BLaER1 treated with 17β-estradiol and CSF1 and Interleukin-3, amounts not matched to agents 10 nM and 100 nM (cell line): Measurements from ENCODE around the gene PLAAT3.
"Not testable (repeated sequence)": the region's sequence is repeated elsewhere in the genome, so short reads cannot be mapped to it uniquely, and the experiment has no call there.

Experiments
- H3K27ac ChIP-seq, 11 experiments: shearing (Covaris generic); formaldehyde crosslinking; 2 replicates each; pipeline ENCODE4 v1.8.1; 2022
- H3K27me3 ChIP-seq, 11 experiments: shearing (Covaris generic); formaldehyde crosslinking; 2 replicates each; pipeline ENCODE4 v1.8.1; 2022
- H3K36me3 ChIP-seq, 11 experiments: shearing (Covaris generic); formaldehyde crosslinking; 2 replicates each; pipeline ENCODE4 v1.8.1; 2022
- H3K4me1 ChIP-seq, 10 experiments: shearing (Covaris generic); formaldehyde crosslinking; 2 replicates each; pipeline ENCODE4 v1.8.1; 2022
- H3K4me2 ChIP-seq, 11 experiments: shearing (Covaris generic); formaldehyde crosslinking; 2 replicates each; pipeline ENCODE4 v1.8.1; 2022
- H3K4me3 ChIP-seq, 10 experiments: shearing (Covaris generic); formaldehyde crosslinking; 2 replicates each; pipeline ENCODE4 v1.8.1; 2022
- H3K9ac ChIP-seq, 11 experiments: shearing (Covaris generic); formaldehyde crosslinking; 2 replicates each; pipeline ENCODE4 v1.8.1; 2022
- H3K9me3 ChIP-seq, 11 experiments: shearing (Covaris generic); formaldehyde crosslinking; replicated peaks in 1 of 11; 2 replicates each; pipeline ENCODE4 v1.8.1; 2022
- H4K20me1 ChIP-seq, 11 experiments: shearing (Covaris generic); formaldehyde crosslinking; 2 replicates each; pipeline ENCODE4 v1.8.1; 2022
- Cebpa-rat ChIP-seq, 11 experiments: shearing (Covaris generic); IDR thresholded peaks; 2 replicates each; pipeline ENCODE4 v1.8.1; 2022

PLAAT3 gene

DNA sequence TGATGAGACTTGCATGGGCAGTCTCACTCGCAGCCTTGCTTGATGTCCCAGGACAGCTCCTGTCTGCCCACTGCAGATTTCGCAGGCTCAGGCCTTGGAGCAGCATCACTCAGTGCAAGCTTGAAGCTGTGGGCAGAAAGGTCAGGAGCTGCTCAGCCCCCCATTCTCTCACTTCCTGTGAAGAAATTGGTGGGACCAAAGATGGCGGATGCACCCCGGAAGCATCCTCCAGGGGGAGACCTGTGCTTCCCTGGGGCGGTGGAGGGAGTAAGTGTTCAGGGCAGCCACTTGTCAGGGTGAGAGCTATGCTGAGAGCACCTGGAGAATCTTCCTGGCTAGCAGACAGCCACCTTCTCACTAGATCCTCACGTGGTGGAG is 62.4 kb downstream of the PLAAT3 start:
- Histone ChIP-seq H3K9ac (no peak overlapping the region), H3K27ac (no peak overlapping the region), H3K9me3 (no peaks in the 10 kb centered on the region), H3K36me3 (no peaks in the 10 kb centered on the region), H3K27me3 (no peaks in the 10 kb centered on the region), H4K20me1 (no peaks in the 10 kb centered on the region), H3K4me3 (no peak overlapping the region), H3K4me1 (peaks cover 16 to 30% (median 23%) of the 10 kb centered on the region in 10 experiments), H3K4me2 (peak overlapping the region in 2 of 11 experiments; percentile 1 to 10; a peak in 1 of 22 replicates)
- TF ChIP-seq Cebpa-rat (IDR thresholded peaks at IDR 0.05): no peak

DNA sequence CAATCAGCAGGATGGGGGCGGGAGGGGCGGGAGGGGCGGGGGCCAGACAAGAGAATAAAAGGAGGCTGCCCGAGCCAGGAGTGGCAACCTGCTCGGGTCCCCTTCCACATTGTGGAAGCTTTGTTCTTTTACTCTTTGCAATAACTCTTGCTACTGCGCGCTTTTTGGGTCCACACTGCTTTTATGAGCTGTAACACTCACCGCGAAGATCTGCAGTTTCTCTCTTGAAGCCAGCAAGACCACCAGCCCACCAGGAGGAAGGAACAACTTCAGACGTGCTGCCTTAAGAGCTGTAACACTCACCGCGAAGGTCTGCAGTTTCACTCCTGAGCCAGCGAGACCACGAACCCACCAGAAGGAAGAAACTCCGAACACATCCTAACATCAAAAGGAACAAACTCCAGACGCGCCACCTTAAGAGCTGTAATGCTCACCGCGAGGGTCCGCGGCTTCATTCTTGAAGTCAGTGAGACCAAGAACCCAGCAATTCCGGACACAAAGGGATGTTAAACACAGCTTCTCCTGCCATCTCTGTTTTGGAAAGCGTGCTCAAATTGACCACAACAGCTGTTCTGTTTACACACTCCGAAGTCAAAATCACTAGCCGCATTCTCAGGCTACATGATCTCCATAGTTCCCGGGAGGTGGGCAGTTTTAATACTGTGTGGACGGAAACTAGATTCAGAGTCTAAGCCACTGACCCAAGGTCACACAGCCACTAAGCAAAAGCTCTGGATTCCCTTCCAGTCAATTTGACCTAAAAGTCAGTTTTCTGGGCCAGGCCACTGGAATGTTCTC is 62.9 kb downstream of the PLAAT3 start:
- no peak overlapping the region for H3K4me3 ChIP-seq
- no peaks in the 10 kb centered on the region for H3K36me3 ChIP-seq
- H3K27ac ChIP-seq: no peak overlapping the region
- H4K20me1 ChIP-seq: no peaks in the 10 kb centered on the region
- peaks cover 16 to 30% (median 23%) of the 10 kb centered on the region in 10 experiments for H3K4me1 ChIP-seq
- no peaks in the 10 kb centered on the region for H3K27me3 ChIP-seq
- TF ChIP-seq Cebpa-rat (IDR thresholded peaks at IDR 0.05): no peak
- H3K9ac ChIP-seq: no peak overlapping the region
- peak overlapping the region in 2 of 11 experiments; percentile 1 to 10; a peak in 2 of 22 replicates for H3K4me2 ChIP-seq
- no peaks in the 10 kb centered on the region for H3K9me3 ChIP-seq

DNA sequence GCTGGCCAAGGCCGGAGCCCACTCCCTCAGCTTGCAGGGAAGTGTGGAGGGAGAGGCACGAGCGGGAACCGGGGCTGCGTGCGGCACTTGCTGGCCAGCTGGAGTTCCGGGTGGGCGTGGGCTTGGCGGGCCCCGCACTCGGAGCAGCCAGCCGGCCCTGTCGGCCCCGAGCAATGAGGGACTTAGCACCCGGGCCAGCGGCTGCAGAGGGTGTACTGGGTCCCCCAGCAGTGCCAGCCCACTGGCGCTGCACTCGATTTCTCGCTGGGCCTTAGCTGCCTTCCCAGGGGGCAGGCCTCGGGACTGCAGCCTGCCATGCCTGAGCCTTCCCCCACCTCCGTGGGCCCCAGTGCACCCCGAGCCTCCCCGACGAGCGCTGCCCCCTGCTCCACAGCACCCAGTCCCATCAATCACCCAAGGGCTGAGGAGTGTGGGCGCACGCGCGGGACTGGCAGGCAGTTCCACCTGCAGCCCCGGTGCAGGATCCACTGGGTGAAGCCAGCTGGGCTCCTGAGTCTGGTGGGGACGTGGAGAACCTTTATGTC is 64.0 kb downstream of the PLAAT3 start:
- not testable (repeated sequence) for H3K4me2 ChIP-seq, H3K27ac ChIP-seq, H3K4me3 ChIP-seq, H4K20me1 ChIP-seq, H3K27me3 ChIP-seq, H3K9ac ChIP-seq, H3K36me3 ChIP-seq, H3K9me3 ChIP-seq
- peaks cover 16 to 41% (median 32%) of the 10 kb centered on the region in 10 experiments for H3K4me1 ChIP-seq

DNA sequence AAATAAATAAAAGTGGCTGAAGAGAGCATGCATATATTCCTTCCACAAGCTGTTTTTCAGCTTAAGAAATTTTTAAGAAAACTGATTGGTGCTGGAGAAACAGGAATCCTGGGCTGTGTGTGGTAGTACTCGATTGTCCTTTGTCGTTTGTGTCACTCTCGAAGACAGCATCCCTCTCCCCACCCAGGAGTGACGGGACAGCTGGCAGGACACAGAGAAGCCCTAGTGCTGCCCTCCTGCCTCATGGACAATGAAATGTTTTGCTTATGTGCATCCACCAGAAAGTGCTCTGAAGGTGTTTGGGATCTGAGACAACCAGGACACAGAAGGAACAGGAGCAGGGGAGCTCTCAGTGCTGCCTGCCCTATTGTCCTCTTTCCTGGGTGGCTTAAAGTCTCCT is 64.8 kb downstream of the PLAAT3 start:
- H3K4me2 ChIP-seq: no peak overlapping the region
- H3K27me3 ChIP-seq: no peaks in the 10 kb centered on the region
- no peak overlapping the region for H3K4me3 ChIP-seq
- H3K4me1 ChIP-seq: peaks cover 16 to 39% (median 26%) of the 10 kb centered on the region in 10 experiments
- H3K27ac ChIP-seq: no peak overlapping the region
- H3K9ac ChIP-seq: no peak overlapping the region
- H3K9me3 ChIP-seq: no peaks in the 10 kb centered on the region
- TF ChIP-seq Cebpa-rat (IDR thresholded peaks at IDR 0.05): no peak
- no peaks in the 10 kb centered on the region; a peak in 1 of 22 replicates for H3K36me3 ChIP-seq
- H4K20me1 ChIP-seq: no peaks in the 10 kb centered on the region

DNA sequence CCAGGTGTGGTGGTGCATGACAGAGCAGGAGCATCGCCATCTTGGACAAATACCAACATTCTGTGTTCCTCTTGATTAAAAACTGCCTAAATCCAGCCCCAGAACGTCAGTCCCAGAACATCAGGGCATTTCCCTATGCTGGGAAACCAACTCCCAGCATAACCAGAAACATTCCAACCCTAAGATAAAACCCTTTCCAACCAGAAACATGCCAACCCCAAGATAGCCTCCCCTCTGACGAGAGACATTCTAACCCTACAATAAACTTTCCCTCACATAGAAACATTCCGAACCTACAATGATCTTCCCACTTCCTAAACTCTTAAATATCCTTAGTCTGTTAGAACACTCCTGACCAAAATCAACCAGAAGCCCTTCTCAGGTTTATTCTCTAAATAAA is 66.1 kb downstream of the PLAAT3 start:
- no peak overlapping the region for H3K4me3 ChIP-seq

DNA sequence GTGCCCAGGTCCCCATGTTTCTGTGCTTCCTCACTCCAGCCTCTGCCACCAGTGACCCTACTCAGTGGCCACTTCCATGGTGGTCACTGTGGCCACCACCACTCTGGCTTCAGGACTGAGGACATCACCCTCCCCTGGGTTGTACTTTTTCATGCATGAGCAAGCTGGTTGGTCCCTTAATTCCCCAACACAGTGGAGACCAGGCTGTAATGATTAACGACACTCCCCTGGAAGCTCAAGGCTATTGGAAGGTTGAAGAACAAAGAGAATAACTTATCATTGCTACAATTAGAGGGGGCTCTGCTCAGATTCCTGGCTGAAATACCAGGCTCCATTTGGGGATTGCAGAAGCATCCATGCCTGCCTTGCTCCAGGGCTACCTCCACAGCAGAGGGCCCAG is 67.2 kb downstream of the PLAAT3 start:
- Histone ChIP-seq H3K27ac (no peak overlapping the region), H3K36me3 (no peaks in the 10 kb centered on the region; a peak in 1 of 22 replicates), H3K27me3 (no peaks in the 10 kb centered on the region), H3K4me3 (no peak overlapping the region), H3K9me3 (no peaks in the 10 kb centered on the region), H4K20me1 (no peaks in the 10 kb centered on the region), H3K4me1 (peaks cover 9 to 34% (median 19%) of the 10 kb centered on the region in 10 experiments; a peak in 18 of 20 replicates), H3K4me2 (no peak overlapping the region), H3K9ac (no peak overlapping the region)
- TF ChIP-seq Cebpa-rat (IDR thresholded peaks at IDR 0.05): no peak

More for the DNA sequence above, 66.1 kb downstream of the PLAAT3 start:
- no peaks in the 10 kb centered on the region; a peak in 1 of 22 replicates for H3K36me3 ChIP-seq
- no peaks in the 10 kb centered on the region for H4K20me1 ChIP-seq
- H3K9ac ChIP-seq: no peak overlapping the region
- no peaks in the 10 kb centered on the region for H3K9me3 ChIP-seq
- no peaks in the 10 kb centered on the region for H3K27me3 ChIP-seq
- no peak overlapping the region for H3K4me2 ChIP-seq
- no peak overlapping the region for H3K27ac ChIP-seq
- TF ChIP-seq Cebpa-rat (IDR thresholded peaks at IDR 0.05): no peak
- H3K4me1 ChIP-seq: peaks cover 13 to 39% (median 24%) of the 10 kb centered on the region in 10 experiments

DNA sequence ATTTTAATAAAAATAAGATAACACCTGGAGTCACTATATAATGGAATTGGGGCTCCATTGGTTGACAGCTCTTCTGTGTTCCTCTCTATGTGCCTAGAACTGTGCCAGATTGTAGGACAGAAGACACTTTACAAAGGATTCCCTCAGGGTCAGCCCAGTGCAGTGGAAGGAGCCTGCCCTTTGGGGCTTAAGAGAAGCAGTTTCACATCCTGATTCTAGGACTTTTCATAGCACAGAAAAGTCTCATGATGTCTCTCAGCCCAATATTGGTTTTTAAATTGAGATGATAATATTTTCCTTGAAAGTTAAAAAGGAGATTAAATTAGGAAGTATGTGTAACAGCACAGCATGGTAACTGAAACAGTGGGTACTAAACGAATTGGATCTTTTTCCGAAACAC is 70.5 kb downstream of the PLAAT3 start:
- no peak for TF ChIP-seq Cebpa-rat (IDR thresholded peaks at IDR 0.05)
- Histone ChIP-seq H3K27me3 (peaks cover 0 to 5% (median 0%) of the 10 kb centered on the region in 11 experiments; a peak in 1 of 22 replicates), H3K27ac (no peak overlapping the region), H3K9ac (no peak overlapping the region), H3K36me3 (no peaks in the 10 kb centered on the region; a peak in 1 of 22 replicates), H3K4me3 (no peak overlapping the region), H3K4me2 (peak overlapping the region in 7 of 11 experiments; percentile 3 to 32 (median 20); a peak in 10 of 22 replicates), H4K20me1 (no peaks in the 10 kb centered on the region), H3K9me3 (no peaks in the 10 kb centered on the region), H3K4me1 (peaks cover 10 to 29% (median 22%) of the 10 kb centered on the region in 10 experiments; a peak in 19 of 20 replicates)

DNA sequence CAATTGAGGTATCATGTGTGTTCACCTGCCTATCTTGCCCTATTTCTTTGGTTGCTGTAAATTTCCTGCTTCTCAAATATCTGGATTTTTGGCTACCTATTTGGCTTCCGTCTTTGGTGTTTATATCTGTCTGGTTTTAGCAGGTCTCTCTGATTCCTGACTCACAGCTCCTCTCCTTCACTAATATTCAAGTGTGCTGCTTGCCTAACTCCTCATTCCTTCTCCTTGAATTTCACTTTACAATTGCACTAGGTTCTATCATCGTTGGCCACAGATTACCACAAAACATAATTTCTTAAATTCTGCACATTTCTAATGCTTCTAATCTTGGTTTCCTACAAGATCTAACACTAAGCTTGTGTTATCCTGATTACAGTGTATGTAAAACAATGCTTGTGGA is 71.7 kb downstream of the PLAAT3 start:
- not testable (repeated sequence) for H3K4me3 ChIP-seq, H3K9me3 ChIP-seq, H3K27ac ChIP-seq, H3K9ac ChIP-seq, H3K36me3 ChIP-seq, H3K27me3 ChIP-seq, H4K20me1 ChIP-seq, H3K4me2 ChIP-seq
- H3K4me1 ChIP-seq: peaks cover 22 to 41% (median 33%) of the 10 kb centered on the region in 10 experiments

DNA sequence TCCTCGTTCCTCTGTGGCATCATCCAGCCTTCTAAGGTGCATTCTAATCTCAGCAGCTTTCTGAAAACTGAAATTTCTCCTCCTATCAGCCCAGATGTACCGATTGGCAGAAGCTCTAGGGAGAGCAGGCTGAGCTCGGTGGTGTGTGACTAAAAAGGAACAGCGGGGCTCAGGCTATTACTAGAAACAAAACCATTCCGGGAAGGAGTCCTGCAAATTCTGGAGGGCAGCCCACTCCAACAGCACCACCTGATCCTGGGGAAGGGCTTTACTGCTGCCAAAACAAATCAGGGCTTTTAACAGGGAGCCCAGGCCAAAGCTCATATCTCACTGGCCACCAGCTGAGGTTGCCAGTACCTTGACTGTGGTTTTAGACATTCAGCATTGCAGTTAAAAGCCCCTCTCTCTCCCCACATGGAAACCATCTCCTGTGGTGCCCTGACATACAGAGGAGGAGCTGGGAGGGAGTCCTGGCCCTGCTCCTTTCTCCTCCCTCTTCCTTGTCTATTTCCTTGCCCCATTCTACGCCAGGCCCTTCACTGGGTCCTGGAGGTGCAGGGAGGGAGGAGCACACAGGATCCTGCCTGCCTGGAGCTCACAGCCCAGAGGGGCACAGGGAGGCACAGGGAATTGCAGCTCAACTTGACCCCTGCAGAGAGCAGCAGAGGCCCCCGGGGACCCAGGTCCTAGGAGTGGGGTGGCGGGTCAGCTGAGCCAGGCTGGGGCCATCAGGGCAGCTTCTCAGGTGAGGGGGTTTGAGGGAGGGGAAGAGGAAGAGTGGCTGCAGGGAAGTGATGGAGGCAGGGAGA is 76.7 kb downstream of the PLAAT3 start:
- no peaks in the 10 kb centered on the region; a peak in 1 of 22 replicates for H4K20me1 ChIP-seq
- peaks cover 38 to 64% (median 54%) of the 10 kb centered on the region in 10 experiments for H3K4me1 ChIP-seq
- H3K27me3 ChIP-seq: peaks cover 0 to 5% (median 0%) of the 10 kb centered on the region in 11 experiments; a peak in 1 of 22 replicates
- H3K9me3 ChIP-seq: no peaks in the 10 kb centered on the region
- peak overlapping the region in 10 of 11 experiments; percentile 21 to 76 (median 68); a peak in 18 of 22 replicates for H3K27ac ChIP-seq
- no peaks in the 10 kb centered on the region for H3K36me3 ChIP-seq
- H3K4me3 ChIP-seq: peak overlapping the region; percentile 31 to 61 (median 53); a peak in 19 of 20 replicates
- peak overlapping the region; percentile 6 to 75 (median 65); a peak in 21 of 22 replicates for H3K9ac ChIP-seq
- no peak for TF ChIP-seq Cebpa-rat (IDR thresholded peaks at IDR 0.05)
- H3K4me2 ChIP-seq: peak overlapping the region; percentile 87 to 98 (median 93)
